Epithelial cell of esophagus (primary cell): Measurements from ENCODE around the gene PRKCZ.

ENCODE experiments used
- DNase-seq: peaks from one replicate; pipeline ENCODE4 v3.0.0; 2010; ENCODE audit warnings: low read depth
- H3K4me3 ChIP-seq: 2 replicates; pipeline ENCODE4 v1.5.1; 2011; ENCODE audit warnings: mild to moderate bottlenecking, low read length, control low read depth
- TF ChIP-seq, protein P1 (sequence below): IDR thresholded peaks from 2 replicates; pipeline ENCODE4 v1.5.1; 2011; ENCODE audit warnings: low read depth, mild to moderate bottlenecking, low read length, control low read depth, inconsistent platforms; ENCODE audit not compliant: insufficient read depth; ENCODE audit errors: missing control alignments

PRKCZ gene

DNA sequence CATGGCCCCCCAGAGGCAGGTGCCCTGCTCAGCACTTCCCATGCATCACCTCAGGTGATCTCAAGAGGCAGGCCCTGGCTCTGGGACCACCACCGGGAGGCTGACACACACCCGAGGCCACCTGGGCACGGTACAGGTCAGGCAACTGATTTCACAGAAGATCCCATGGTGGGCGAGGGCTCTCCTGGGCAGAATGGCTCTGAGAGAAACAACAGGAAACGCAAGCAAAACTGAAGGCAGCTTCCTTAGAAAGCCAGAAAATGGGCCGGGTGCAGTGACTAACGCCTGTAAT lies 166.5 kb downstream of the PRKCZ start:
- TF ChIP-seq, protein P1, sequence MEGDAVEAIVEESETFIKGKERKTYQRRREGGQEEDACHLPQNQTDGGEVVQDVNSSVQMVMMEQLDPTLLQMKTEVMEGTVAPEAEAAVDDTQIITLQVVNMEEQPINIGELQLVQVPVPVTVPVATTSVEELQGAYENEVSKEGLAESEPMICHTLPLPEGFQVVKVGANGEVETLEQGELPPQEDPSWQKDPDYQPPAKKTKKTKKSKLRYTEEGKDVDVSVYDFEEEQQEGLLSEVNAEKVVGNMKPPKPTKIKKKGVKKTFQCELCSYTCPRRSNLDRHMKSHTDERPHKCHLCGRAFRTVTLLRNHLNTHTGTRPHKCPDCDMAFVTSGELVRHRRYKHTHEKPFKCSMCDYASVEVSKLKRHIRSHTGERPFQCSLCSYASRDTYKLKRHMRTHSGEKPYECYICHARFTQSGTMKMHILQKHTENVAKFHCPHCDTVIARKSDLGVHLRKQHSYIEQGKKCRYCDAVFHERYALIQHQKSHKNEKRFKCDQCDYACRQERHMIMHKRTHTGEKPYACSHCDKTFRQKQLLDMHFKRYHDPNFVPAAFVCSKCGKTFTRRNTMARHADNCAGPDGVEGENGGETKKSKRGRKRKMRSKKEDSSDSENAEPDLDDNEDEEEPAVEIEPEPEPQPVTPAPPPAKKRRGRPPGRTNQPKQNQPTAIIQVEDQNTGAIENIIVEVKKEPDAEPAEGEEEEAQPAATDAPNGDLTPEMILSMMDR = no peak
- H3K4me3 ChIP-seq = no peak overlapping the region
- DNase-seq = no peak

DNA sequence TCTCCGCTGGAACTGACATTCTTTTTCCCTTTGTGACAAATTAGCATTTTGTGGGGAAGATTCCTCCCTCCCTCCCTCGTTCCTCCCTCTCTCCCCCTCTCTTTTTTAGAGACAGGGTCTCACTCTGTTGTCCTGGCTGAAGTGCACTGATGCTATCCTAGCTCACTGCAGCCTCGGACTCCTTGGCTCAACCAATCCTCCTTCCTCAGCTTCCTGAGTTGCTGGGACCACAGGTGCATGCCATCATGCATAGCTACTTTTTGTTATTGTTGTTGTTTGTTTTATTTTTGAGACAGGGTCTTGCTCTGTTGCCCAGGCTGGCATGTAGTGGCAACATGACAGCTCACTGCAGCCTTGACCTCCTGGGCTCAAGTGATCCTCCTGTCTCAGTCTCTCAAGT lies 171.1 kb downstream of the PRKCZ start:
- TF ChIP-seq, protein P1 = no peak
- no peak for DNase-seq
- H3K4me3 ChIP-seq = no peak overlapping the region

DNA sequence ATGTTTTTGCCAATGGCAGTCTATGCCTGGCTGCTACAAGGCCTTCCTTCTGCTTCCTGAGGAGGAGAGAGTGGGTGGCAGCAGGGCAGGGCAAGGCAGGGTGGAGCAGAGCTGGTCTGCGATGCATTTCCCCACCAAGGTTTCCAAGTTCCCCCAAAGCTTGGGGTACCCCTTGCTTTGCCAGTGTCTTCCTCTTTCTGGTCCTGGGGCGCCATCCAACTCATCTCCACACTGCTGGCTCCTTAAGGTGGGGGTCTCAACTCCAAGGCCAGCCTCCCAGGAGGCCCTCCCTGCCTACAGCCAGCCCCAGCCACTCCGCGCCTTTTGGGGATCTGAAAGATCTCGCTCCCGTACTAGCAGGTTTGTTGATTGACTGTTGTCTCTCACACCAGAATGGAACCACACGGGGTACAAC lies 174.0 kb downstream of the PRKCZ start:
- no peak overlapping the region for H3K4me3 ChIP-seq
- no peak for DNase-seq
- TF ChIP-seq, protein P1 = no peak

DNA sequence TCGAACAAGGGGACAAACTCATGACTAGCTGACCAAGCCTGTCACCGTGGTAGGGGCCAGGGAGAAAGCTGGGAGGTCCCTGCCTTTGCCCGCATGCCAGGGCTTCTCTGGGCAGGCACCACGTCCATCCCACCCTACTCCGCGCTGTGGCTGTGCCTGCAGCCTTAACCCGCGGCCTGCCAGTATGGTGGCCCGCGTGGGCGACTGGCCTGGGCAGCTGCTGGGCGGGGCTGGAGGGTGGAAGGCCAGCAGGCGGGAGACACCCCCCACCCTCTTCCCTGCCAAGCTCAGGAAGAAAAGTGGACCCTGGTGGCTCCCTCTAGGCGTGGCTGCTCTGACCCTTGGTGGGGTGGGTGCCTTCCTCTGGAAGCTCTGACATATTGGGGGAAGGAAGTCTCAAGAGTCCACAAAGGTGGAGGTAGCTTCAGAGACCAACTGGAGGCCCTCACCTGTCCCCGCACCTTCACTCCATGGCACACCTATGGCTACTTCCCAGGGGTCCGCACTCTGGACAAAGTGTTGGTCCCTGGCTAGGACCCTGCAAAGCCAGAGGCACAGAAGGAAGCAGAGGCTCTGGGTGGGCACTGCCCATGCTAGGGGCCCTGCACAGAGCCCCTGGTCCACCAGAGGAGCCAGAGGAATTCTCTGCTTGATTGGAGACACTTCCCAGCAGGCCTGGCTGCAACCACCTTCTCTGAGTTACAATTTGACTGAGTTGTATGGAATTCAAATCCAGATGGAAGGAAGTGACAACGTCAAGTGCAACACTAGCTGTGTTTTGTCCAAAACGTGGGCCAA lies 174.6 kb downstream of the PRKCZ start:
- H3K4me3 ChIP-seq = no peak overlapping the region
- TF ChIP-seq, protein P1 = no peak
- DNase-seq = no peak

DNA sequence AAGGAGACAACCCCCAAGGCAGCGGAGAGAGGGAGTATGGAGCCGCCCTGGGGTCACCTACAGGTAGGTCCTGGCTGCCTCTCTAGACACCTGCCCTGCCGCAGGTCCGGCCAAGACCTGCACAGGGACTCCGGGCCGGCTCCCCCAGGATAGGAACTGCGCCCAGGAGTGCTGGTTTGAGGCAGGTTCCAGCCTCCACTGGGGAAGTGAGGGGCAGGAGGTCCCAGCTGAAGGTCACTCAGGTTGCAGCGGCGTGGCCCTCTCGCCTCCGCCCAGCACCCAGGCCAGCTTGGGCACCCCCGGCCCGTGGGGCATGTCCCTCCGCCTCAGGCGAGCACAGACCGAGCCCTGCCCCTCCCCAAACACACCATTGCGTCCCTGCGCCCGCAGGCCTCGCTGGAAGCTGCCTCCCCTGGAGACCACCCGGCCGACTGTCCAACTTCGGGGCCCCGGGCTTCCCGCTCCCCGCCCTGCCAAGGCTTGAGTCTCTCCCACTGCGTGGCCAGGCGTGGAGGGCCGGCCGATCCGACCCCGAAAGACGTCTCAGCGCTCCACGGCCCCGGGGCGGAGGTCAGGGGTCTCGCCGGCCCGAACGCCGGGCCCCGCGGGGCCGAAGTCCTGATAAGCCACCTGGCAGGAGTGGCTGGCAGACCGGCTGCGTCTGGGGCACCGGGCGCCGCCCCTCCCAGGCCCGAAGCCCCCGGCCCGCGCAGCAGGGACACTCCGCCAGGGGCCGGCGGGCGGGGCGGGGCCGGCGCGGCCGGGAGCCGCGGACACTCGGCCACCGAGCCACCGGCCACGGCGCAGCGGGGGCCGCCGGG lies 176.5 kb downstream of the PRKCZ start:
- DNase-seq = no peak
- TF ChIP-seq, protein P1 = no peak
- peak overlapping the region; percentile 61 for H3K4me3 ChIP-seq

DNA sequence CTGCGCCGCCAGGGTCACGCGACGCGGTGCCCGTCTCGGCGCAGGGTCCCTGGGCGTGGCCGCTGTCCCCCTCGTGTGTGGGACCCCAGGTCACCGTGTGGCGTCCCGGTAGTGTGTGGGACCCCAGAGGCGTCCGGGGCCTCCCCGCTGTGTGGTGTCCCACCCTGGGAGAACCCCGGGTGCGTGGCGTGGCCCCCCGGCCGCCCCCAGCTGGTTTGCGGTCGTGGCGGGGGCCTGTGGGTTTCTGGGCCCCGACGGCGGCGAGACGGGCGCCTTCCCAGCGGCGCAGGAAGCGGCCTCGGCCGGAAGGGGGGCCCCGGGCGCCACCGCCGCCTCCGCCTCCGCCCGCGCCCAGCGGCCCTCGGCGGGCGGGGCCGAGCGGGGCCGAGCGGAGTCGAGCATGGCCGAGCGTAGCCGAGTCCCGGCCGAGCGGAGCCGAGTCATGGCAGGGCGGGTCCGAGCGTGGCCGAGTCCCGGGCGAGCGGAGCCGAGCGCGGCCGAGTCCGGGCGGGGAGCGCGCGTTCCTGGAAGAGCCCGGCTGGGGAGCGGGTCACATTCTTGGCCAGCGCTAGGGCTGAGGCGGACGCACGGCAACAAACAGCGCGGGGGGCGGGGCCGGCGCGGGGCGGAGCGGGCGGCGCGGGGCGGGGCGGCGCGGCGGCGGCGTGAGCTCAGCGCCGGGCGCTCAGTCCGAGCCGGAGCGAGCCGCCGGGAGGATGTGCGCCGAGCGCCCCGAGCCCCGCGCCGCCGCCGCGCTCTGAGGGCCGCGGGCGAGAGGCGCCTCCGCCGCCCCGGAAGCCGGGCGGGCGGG lies 177.3 kb downstream of the PRKCZ start:
- DNase-seq = peak; percentile 98
- peak overlapping the region; percentile 61 for H3K4me3 ChIP-seq
- TF ChIP-seq, protein P1 = no peak
